ENCODE data around the gene CSPG4. TPM values are rescaled to one million over a fixed set of nuclear protein-coding genes. Genes with fewer than 3 reads are reported as not detected.
"Not testable (repeated sequence)": the region's sequence is repeated elsewhere in the genome, so short reads cannot be mapped to it uniquely, and the experiment has no call there.

Gene CSPG4
- total RNA-seq, 1 donor from 2014 or later = 0.41 TPM

DNA sequence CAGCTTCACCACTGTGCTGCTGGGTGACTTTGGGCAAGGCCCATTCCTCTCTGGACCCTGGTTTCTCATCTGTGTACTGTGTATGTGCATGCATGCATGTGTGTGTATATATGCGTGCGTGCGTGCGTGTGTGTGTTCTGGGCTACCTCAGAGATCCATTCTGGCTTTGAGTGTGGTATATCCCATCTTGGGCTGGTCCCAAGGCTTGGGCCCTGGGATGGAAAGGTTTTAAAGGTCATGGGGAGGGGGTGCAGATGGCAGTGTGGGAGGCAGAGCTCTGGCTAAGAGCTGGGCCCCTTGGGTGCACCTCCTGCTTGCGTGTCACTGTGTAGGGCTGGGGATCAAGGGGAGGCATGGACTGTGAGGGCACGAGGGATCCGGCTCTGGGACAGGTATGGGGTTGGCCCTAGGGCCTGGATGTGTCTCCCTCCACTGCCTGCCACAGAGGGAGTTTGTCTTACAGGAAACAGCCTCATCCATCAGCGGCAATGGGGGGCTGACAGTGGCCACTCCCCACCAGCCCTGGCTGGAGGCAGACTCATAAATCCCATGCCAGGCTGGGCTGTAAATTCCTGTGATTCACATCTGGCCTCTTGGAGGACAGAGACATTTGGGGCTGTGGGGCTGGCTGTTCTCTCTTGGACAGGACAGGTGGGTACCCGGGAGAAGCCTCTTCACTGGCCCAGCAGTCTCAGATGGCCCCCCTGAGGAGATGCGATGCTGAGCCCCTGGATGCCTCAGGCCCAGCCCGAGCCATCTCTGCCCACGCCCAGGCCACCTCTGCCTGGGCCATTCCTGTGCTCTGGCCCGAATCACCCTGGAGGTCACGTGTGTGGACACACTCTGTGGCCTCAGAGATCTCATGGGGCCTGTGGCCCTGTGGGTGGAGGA lies 21.4 kb upstream of the CSPG4 start:
- peaks cover 10% of the 10 kb centered on the region for H3K27me3 Mint-ChIP-seq
- H3K4me1 Mint-ChIP-seq (ENCODE audit: low read depth) = peaks cover 3% of the 10 kb centered on the region
- no peak for DNase-seq (ENCODE audit: low spot score, unreplicated experiment)
- no peaks in the 10 kb centered on the region for H3K36me3 Mint-ChIP-seq (ENCODE audit: insufficient read depth)
- no peak overlapping the region for H3K4me3 Mint-ChIP-seq (ENCODE audit: low read depth)
- H3K9me3 Mint-ChIP-seq (ENCODE audit: low read depth) = no peaks in the 10 kb centered on the region
- no peak overlapping the region for H3K27ac Mint-ChIP-seq
- TF ChIP-seq, protein P1, sequence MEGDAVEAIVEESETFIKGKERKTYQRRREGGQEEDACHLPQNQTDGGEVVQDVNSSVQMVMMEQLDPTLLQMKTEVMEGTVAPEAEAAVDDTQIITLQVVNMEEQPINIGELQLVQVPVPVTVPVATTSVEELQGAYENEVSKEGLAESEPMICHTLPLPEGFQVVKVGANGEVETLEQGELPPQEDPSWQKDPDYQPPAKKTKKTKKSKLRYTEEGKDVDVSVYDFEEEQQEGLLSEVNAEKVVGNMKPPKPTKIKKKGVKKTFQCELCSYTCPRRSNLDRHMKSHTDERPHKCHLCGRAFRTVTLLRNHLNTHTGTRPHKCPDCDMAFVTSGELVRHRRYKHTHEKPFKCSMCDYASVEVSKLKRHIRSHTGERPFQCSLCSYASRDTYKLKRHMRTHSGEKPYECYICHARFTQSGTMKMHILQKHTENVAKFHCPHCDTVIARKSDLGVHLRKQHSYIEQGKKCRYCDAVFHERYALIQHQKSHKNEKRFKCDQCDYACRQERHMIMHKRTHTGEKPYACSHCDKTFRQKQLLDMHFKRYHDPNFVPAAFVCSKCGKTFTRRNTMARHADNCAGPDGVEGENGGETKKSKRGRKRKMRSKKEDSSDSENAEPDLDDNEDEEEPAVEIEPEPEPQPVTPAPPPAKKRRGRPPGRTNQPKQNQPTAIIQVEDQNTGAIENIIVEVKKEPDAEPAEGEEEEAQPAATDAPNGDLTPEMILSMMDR (IDR thresholded peaks at IDR 0.05; ENCODE audit: unreplicated experiment) = no peak

DNA sequence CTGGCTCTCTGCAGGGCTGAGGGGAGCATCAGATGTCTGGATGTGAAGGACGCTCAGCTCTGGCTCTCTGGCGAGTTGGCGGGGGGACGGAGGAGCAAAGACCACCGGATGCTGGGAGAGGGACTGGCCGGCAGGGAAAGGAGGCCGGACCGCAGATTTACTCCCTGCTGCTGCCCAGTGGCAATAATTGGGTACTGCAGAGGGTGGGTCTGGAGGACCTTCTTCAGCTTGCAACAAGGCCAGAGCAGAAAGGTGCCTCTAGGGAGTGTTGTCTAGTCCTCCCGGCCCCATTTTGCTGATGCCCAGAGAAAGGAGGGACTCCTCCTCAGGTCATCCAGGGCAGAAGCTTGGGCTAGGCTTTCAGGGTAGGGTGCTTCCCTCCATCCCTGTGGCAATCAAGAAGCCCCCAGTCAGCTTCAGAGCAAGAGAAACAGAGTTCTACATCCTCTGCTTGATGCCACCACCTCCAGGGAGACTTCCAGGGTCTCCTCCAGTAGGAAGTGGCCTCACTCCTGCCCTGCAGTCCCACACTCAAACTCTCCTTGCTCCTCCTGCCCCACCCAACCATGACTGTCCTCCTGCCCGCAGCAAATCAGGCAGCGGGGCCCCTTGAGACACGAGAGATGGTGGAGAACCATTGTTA lies 20.3 kb upstream of the CSPG4 start:
- H3K9me3 Mint-ChIP-seq (ENCODE audit: low read depth) = no peaks in the 10 kb centered on the region
- no peak overlapping the region for H3K4me3 Mint-ChIP-seq (ENCODE audit: low read depth)
- peaks cover 12% of the 10 kb centered on the region for H3K27me3 Mint-ChIP-seq
- no peak overlapping the region for H3K27ac Mint-ChIP-seq
- DNase-seq (ENCODE audit: low spot score, unreplicated experiment) = peak; percentile 66
- TF ChIP-seq, protein P1 (IDR thresholded peaks at IDR 0.05; ENCODE audit: unreplicated experiment) = peak; percentile 75
- peaks cover 3% of the 10 kb centered on the region for H3K4me1 Mint-ChIP-seq (ENCODE audit: low read depth)
- no peaks in the 10 kb centered on the region for H3K36me3 Mint-ChIP-seq (ENCODE audit: insufficient read depth)

DNA sequence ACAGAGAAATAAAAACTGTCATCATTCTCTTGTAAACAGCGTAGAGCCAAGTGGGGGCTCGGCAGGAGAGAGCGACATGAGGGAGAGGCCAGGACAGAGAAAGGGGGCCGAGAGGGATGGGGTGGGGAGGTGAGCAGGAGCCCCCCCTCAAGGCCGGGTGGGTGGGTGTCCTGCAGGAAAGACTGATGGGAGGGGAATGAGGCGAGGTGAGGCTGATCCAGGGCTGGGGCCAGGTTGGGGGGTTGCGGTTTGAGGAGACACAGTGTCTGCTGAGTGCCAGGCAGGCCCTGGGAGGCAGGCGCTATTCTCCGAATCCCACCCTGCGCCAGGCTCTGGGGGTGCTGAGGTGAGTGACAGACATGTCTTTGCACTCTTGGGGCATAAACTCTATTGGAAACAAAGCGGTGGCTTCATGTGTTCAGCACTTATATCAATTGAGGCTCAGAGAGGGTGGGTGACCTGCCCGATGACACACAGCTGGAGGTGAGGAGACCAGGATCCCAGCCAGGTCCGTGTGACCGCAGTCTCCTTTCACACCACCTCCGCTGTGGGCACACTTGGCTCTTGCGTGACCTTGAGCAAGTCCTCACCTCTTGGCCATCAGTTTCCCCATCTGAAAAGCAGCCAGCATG lies 19.6 kb upstream of the CSPG4 start:
- H3K27ac Mint-ChIP-seq = no peak overlapping the region
- no peaks in the 10 kb centered on the region for H3K36me3 Mint-ChIP-seq (ENCODE audit: insufficient read depth)
- TF ChIP-seq, protein P1 (IDR thresholded peaks at IDR 0.05; ENCODE audit: unreplicated experiment) = no peak
- no peak overlapping the region for H3K4me3 Mint-ChIP-seq (ENCODE audit: low read depth)
- H3K4me1 Mint-ChIP-seq (ENCODE audit: low read depth) = no peaks in the 10 kb centered on the region
- no peak for DNase-seq (ENCODE audit: low spot score, unreplicated experiment)
- H3K9me3 Mint-ChIP-seq (ENCODE audit: low read depth) = no peaks in the 10 kb centered on the region
- H3K27me3 Mint-ChIP-seq = peaks cover 15% of the 10 kb centered on the region

DNA sequence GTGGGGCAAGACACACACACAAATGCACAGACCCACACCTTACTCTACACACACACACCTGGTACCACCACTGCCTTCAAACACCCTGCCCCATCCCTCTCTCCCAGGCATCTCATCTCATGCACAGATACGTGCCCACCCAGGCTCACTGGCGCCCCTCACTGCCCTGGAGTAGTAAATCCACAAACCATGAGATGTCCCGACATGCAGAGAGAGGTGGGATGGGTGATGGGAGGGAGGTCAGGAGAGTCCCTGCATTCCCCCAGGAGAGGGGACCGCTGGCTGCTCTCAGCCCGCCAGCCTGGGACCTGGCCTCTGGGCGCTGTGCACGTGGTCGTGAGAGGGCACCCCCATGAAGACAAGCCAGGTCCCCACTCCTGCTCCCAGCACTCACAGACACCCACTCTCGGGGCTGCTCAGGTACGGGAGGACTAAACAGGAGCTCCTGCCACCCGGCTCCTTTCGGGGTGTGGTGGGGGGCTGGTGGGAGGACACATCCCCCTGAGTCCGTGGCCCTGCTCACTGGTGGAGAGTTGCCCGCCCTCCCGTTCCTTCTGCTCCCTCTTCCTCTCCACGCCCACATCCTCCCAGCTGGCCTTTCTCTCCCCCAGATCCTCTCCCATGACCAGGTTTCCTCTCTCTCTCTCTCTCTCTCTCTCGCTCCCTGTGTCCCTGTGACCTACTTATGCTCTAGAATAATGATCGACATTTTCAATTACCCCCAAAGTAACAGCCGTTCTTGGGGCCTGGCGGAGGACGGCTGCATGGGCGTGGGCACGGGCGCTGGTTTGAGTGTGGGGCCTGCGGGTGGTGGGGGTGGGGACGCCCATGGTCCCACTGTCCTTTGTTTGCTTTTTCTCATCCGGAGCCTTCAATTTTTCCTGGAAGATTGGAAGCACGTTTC lies 18.9 kb upstream of the CSPG4 start:
- no peaks in the 10 kb centered on the region for H3K4me1 Mint-ChIP-seq (ENCODE audit: low read depth)
- peaks cover 16% of the 10 kb centered on the region for H3K27me3 Mint-ChIP-seq
- no peak overlapping the region for H3K27ac Mint-ChIP-seq
- TF ChIP-seq, protein P1 (IDR thresholded peaks at IDR 0.05; ENCODE audit: unreplicated experiment) = no peak
- H3K36me3 Mint-ChIP-seq (ENCODE audit: insufficient read depth) = no peaks in the 10 kb centered on the region
- DNase-seq (ENCODE audit: low spot score, unreplicated experiment) = no peak
- no peak overlapping the region for H3K4me3 Mint-ChIP-seq (ENCODE audit: low read depth)
- no peaks in the 10 kb centered on the region for H3K9me3 Mint-ChIP-seq (ENCODE audit: low read depth)

DNA sequence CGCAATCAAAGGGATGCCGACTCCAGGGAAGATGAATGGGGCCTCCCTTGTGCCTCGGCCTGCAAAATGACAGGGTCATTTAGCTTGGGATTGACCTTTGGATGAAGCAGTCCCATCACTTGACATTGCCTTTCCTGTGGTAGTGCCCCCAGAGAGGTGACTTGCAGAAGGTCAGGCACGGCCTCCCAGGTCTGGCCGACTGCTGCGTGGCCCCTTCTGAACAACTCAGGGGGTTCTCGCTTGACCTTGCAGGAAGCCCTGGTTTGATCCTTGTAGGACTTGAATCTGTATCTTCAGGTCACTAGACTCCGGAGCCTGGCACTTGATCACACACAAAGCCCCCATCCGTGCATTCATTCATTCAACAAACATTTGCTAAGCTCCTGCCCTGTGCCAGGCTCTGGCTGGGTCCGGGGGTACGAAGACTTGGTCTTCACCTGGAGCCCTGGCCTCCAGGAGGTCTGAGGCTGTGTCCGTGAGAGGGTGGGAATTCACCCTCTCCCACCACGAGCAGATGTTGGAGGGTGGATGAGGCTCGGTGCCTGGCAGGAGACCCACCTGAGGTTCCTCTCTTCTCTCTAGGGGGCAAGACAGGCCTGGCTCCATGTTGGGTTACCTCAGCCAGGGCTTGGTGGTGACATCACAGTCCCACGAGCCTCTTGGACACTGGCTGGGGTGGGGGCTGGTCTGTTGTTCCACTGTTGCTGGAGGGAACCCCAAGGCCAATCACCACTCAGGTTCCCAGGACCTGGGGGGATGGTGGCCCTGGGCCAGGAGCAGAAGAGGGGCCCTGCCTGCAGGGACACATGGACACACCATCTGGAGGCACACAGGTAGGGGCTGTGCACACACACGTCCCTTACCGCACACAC lies 18.0 kb upstream of the CSPG4 start:
- peaks cover 18% of the 10 kb centered on the region for H3K27me3 Mint-ChIP-seq
- H3K4me1 Mint-ChIP-seq (ENCODE audit: low read depth); DNase-seq (ENCODE audit: low spot score, unreplicated experiment); H3K36me3 Mint-ChIP-seq (ENCODE audit: insufficient read depth); H3K4me3 Mint-ChIP-seq (ENCODE audit: low read depth); H3K9me3 Mint-ChIP-seq (ENCODE audit: low read depth); H3K27ac Mint-ChIP-seq: not testable (repeated sequence)
